ENCODE results near the gene ZNF8.
"Not testable (repeated sequence)": the region's sequence is repeated elsewhere in the genome, so short reads cannot be mapped to it uniquely, and the experiment has no call there.

Gene ZNF8

DNA sequence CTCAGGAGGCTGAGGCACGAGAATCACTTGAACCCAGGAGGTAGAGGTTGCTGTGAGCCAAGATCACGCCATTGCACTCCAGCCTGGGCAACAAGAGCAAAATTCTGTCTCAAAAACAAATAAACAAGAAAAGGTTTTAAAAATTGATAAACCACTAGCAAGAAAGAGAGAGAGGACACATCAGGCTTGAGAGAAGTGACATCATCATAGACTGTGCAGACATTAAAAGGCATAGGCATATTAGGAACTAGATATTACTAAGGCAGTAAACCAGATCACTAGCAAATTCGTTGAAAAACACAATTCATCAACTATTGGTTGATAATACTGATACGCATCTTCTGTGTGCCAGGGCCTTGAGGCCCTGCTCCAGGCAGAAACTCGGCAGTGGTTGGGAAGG is 66.8 kb downstream of the ZNF8 start:
- no peak for DNase-seq (ENCODE audit: low read depth)
- H3K4me3 ChIP-seq (ENCODE audit: low read depth, low read length): no peak overlapping the region
- TF ChIP-seq, protein P1, sequence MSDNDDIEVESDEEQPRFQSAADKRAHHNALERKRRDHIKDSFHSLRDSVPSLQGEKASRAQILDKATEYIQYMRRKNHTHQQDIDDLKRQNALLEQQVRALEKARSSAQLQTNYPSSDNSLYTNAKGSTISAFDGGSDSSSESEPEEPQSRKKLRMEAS (IDR thresholded peaks at IDR 0.05; ENCODE audit: low read depth, low read length): no peak
- TF ChIP-seq MYC (IDR thresholded peaks at IDR 0.05; ENCODE audit: low read depth, low read length) (no peak), POLR2A (IDR thresholded peaks at IDR 0.05; ENCODE audit: extremely low read depth, insufficient read length) (no peak)
- TF ChIP-seq, protein P2, sequence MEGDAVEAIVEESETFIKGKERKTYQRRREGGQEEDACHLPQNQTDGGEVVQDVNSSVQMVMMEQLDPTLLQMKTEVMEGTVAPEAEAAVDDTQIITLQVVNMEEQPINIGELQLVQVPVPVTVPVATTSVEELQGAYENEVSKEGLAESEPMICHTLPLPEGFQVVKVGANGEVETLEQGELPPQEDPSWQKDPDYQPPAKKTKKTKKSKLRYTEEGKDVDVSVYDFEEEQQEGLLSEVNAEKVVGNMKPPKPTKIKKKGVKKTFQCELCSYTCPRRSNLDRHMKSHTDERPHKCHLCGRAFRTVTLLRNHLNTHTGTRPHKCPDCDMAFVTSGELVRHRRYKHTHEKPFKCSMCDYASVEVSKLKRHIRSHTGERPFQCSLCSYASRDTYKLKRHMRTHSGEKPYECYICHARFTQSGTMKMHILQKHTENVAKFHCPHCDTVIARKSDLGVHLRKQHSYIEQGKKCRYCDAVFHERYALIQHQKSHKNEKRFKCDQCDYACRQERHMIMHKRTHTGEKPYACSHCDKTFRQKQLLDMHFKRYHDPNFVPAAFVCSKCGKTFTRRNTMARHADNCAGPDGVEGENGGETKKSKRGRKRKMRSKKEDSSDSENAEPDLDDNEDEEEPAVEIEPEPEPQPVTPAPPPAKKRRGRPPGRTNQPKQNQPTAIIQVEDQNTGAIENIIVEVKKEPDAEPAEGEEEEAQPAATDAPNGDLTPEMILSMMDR (IDR thresholded peaks at IDR 0.05; ENCODE audit: low read depth, low read length): no peak

DNA sequence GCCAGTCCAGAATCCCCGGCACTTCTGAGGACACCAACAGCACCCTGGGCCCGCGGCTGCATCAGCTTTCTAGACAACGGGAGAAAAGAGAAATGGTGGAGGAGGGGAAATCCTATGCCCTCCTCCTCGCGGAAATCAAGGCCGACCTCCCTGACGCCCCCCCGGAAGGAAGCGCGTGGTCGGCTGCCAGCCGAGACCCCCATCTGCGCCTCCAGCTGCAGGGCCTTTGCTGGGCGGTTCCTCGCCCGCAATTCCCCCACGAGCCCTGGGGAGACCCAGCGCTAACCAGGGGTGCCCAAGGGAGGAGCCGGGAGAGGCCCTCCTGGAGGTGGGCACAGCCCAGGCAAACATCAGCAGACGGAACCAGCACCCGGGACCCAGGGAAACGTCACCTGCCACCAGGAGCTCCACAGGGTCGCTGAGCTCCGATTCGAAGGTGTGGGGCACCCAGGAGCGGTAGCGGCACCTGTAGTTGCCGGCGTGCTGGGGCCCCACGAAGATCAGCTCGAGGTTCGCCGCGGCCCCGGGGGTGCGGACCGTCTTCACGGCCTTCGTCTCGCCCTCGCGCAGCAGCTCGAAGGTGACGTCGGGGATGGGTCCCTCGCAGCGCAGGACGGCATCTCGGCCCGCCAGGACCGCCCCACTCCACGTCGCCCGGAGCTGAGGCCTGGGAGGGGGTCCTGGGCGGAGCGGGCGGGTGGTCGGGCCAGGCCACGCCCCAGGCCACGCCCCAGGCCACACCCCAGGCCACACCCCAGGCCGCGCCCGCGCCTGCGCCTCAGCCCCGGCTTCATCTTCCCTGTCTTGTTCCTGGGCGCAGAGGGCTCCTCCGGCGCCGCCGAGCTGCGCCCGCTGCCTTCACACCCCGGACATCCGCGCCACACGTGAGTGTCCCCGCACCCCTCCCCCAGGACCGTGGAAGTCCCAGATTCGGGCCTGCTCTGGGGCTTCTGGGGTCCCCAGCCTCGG is 68.5 kb downstream of the ZNF8 start:
- DNase-seq (ENCODE audit: low read depth): peak; percentile 77
- TF ChIP-seq MYC (IDR thresholded peaks at IDR 0.05; ENCODE audit: low read depth, low read length) (no peak; the same call in 1 of the 2 replicates), POLR2A (IDR thresholded peaks at IDR 0.05; ENCODE audit: extremely low read depth, insufficient read length) (peak; percentile 46)
- TF ChIP-seq, protein P2 (IDR thresholded peaks at IDR 0.05; ENCODE audit: low read depth, low read length): no peak
- TF ChIP-seq, protein P1 (IDR thresholded peaks at IDR 0.05; ENCODE audit: low read depth, low read length): peak; percentile 65
- peak overlapping the region; percentile 74 for H3K4me3 ChIP-seq (ENCODE audit: low read depth, low read length)

DNA sequence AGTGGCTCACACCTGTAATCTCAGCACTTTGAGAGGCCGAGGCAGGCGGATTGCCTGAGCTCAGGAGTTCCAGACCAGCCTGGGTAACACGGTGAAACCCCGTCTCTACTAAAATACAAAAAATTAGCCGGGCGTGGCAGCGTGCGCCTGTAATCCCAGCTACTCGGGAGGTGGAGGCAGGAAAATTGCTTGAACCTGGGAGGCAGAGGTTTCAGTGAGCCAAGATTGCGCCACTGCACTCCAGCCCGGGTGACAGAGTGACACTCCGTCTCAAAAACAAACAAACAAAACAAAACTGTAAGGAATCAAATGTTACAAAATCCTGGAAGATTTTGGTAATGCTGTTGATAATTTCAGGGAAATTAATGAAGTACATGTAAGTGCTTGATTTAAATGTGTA is 69.3 kb downstream of the ZNF8 start:
- peak overlapping the region; percentile 74 for H3K4me3 ChIP-seq (ENCODE audit: low read depth, low read length)

DNA sequence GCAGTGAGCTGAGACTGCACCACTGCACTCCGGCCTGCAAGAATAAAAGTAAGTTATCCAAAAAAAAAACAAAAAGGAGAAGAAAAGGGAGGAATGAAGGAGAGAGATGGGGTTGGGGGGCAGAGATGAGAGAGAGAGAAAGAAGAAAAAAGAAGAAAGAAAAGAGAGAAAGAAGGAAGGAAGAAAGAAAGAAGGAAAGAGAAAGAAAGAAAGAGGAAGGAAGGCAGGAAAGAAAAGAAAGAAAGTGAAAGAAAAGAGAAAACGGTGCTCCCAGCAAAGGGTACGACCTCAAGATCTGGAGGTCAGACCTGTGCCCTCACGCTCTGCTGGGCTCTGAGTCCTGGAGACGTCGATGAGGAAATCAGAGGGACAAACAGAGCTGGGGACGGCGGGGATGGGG is 70.8 kb downstream of the ZNF8 start:
- TF ChIP-seq POLR2A (IDR thresholded peaks at IDR 0.05; ENCODE audit: extremely low read depth, insufficient read length) (no peak), MYC (IDR thresholded peaks at IDR 0.05; ENCODE audit: low read depth, low read length) (no peak)
- TF ChIP-seq, protein P2 (IDR thresholded peaks at IDR 0.05; ENCODE audit: low read depth, low read length): no peak
- TF ChIP-seq, protein P1 (IDR thresholded peaks at IDR 0.05; ENCODE audit: low read depth, low read length): no peak
- no peak overlapping the region for H3K4me3 ChIP-seq (ENCODE audit: low read depth, low read length)
- no peak for DNase-seq (ENCODE audit: low read depth)

More for the DNA sequence above, 69.3 kb downstream of the ZNF8 start:
- not testable (repeated sequence) for DNase-seq (ENCODE audit: low read depth)

DNA sequence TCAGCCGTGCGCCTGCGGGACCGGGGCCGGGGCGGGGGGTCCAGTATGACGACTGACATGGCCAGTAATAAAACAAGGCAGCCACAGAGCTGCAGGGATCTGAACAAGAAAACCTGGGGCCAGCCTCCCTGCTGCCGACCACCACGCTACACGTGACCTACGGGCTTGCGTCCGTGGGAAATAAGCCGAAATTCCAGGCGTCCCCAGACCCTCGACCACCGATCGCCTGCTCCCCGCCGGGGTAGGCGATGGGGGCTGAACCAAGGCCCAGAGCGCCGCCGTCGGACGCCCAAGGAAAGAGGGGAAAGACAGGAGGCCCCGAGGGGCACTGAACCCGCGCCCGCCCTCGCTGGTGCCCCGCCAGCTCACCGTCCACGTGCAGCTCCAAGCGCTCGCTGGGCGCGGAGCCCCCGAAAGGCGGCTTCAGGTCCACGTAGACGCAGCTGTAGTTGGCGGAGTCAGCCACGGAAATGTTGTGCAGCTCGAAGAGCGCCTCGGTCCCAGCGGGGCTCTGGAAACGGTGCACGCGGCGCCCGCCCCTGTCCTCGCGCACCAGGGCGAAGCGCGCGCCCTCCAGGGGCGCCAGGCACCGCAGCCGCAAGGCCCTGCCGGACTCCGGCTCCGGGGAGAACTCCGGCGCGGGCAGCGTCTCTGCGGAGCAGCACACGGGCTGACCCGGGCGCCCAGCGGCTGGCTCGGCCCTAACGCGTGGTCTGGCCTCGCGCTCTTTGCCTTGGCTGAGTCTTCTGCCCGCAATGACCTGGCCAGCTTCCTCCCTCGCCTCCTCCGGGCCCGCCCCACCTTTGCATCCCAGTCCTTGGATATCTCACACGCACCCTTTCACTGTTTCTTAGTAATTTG is 71.5 kb downstream of the ZNF8 start:
- DNase-seq (ENCODE audit: low read depth): no peak
- no peak for TF ChIP-seq POLR2A (IDR thresholded peaks at IDR 0.05; ENCODE audit: extremely low read depth, insufficient read length)
- TF ChIP-seq, protein P2 (IDR thresholded peaks at IDR 0.05; ENCODE audit: low read depth, low read length): no peak
- no peak for TF ChIP-seq MYC (IDR thresholded peaks at IDR 0.05; ENCODE audit: low read depth, low read length)
- TF ChIP-seq, protein P1 (IDR thresholded peaks at IDR 0.05; ENCODE audit: low read depth, low read length): no peak
- H3K4me3 ChIP-seq (ENCODE audit: low read depth, low read length): no peak overlapping the region
